IPS-15b (cell line): ENCODE measurements around the gene KLHL1.

ENCODE experiments used
- H3K27me3 ChIP-seq: one replicate; pipeline ENCODE4 v1.6.1; 2013; ENCODE audit warnings: low read length; ENCODE audit not compliant: control insufficient read depth, insufficient read depth
- H3K36me3 ChIP-seq: one replicate; pipeline ENCODE4 v1.6.1; 2013; ENCODE audit warnings: low read length; ENCODE audit not compliant: control insufficient read depth, insufficient read depth
- H3K4me1 ChIP-seq: one replicate; pipeline ENCODE4 v1.6.1; 2013; ENCODE audit warnings: mild to moderate bottlenecking, low read length; ENCODE audit not compliant: control insufficient read depth, insufficient read depth
- H3K4me3 ChIP-seq: one replicate; pipeline ENCODE4 v1.5.1; 2013; ENCODE audit warnings: low read depth, low read length
- H3K9ac ChIP-seq: one replicate; pipeline ENCODE4 v1.6.1; 2013; ENCODE audit warnings: low read depth, mild to moderate bottlenecking, low read length
- H3K9me3 ChIP-seq: one replicate; pipeline ENCODE4 v1.6.1; 2013; ENCODE audit warnings: mild to moderate bottlenecking, low read length; ENCODE audit not compliant: control insufficient read depth, insufficient read depth

The KLHL1 gene

DNA sequence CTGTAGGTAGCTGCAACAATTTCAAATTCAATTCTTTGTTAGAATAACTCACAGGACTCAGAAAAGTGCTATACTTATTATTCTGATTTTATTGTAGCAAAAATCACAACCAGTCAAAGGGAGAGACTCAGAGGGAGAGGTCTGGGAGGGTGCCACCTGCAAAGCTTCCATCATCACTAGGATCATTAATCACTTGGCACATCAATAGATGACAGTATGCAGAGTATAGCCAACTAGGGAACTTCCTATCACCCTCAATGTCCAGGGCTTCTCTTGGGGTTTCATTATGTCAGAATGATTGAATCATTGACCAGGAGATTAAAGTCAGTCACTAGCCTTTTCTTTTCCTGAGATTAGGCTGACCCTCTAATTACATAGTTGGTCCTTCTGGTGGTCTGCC is 432.0 kb downstream of the KLHL1 start:
- no peak overlapping the region for H3K4me3 ChIP-seq
- no peaks in the 10 kb centered on the region for H3K36me3 ChIP-seq
- H3K9me3 ChIP-seq = no peaks in the 10 kb centered on the region
- H3K27me3 ChIP-seq = no peaks in the 10 kb centered on the region
- H3K9ac ChIP-seq = no peak overlapping the region
- no peaks in the 10 kb centered on the region for H3K4me1 ChIP-seq

DNA sequence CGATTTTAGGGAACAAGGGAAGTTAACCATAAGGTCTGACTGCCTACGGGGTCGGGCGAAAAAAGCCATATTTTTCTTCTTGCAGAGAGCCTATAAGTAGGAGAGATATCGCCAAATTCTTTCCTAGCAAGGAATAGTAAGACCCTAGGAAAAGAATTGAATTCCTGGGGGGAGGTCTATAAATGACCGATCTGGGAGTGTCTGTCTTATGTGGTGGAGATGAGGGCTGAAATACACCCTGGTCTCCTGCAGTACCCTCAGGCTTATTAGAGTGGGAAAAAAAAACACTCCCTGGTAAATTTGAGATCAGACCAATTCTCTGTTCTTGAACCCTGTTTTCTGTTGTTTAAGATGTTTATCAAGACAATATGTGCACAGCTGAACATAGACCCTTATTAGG is 448.1 kb downstream of the KLHL1 start:
- Histone ChIP-seq H3K36me3 (no peaks in the 10 kb centered on the region), H3K9me3 (no peaks in the 10 kb centered on the region), H3K9ac (no peak overlapping the region), H3K4me3 (no peak overlapping the region), H3K27me3 (no peaks in the 10 kb centered on the region), H3K4me1 (no peaks in the 10 kb centered on the region)

DNA sequence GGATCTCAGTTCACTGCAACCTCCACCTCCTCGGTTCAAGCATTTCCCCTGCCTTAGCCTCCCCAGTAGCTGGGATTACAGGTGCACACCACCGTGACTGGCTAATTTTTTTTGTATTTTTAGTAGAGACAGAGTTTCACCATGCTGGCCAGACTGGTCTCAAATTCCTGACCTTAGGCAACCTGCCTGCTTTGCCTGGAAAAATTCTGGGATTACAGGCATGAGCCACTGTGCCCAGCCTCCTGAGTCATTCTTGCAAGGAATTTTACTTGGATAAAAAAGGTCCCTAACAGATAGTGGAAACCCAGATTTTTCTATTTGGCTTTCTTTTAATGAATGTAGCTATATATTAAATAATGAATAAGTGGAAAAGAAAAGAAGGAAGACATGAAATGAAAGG is 450.6 kb downstream of the KLHL1 start:
- H3K36me3 ChIP-seq = no peaks in the 10 kb centered on the region
- H3K9me3 ChIP-seq = no peaks in the 10 kb centered on the region
- H3K9ac ChIP-seq = no peak overlapping the region

DNA sequence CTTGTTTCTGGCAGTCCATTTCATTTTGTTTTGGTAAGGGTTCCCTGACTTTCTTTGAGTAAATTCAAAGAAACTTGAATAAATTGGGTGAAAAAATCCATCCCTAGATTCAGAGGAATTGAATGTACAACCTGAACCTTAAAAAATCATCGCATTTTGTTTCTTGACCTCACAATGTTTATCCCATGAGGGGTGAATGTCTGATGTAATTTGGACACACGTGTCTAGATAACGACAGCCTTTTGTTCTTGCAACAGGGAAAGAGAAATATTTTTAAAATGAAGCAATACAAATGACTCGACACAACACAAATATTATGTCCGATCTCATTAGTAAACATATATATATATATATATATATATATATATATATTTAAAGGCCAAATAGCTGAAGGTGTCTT is 453.9 kb downstream of the KLHL1 start:
- Histone ChIP-seq H3K9me3 (no peaks in the 10 kb centered on the region), H3K4me3 (no peak overlapping the region), H3K36me3 (no peaks in the 10 kb centered on the region), H3K27me3 (no peaks in the 10 kb centered on the region), H3K4me1 (no peaks in the 10 kb centered on the region), H3K9ac (no peak overlapping the region)

More for the DNA sequence above, 450.6 kb downstream of the KLHL1 start:
- no peaks in the 10 kb centered on the region for H3K4me1 ChIP-seq
- H3K4me3 ChIP-seq = no peak overlapping the region
- H3K27me3 ChIP-seq = no peaks in the 10 kb centered on the region
